Type B pancreatic cell (in vitro differentiated cells): ENCODE results near the gene ATP6V0E1. TPM values are rescaled to one million over a fixed set of nuclear protein-coding genes. Genes with fewer than 3 reads are reported as not detected.
A peak's percentile ranks its signal among the peaks of the same experiment; 100 is the strongest.

Experiments used
- DNase-seq: peaks from one replicate; pipeline ENCODE4 v3.0.0; 2021; ENCODE audit warnings: mixed read lengths; ENCODE audit not compliant: unreplicated experiment; ENCODE audit errors: extremely low spot score
- H3K27ac Mint-ChIP-seq: 2 replicates; pipeline ENCODE4 v1.8.0; 2021; ENCODE audit warnings: mild to moderate bottlenecking, mixed read lengths
- H3K27me3 Mint-ChIP-seq: 2 replicates; pipeline ENCODE4 v1.8.0; 2021; ENCODE audit warnings: mixed read lengths
- H3K36me3 Mint-ChIP-seq: 2 replicates; pipeline ENCODE4 v1.8.0; 2021; ENCODE audit warnings: mixed read lengths
- H3K4me1 Mint-ChIP-seq: one replicate; pipeline ENCODE4 v1.8.0; 2021; ENCODE audit warnings: mixed read lengths; ENCODE audit not compliant: unreplicated experiment
- H3K4me3 Mint-ChIP-seq: 2 replicates; pipeline ENCODE4 v1.8.0; 2021; ENCODE audit warnings: mild to moderate bottlenecking, mixed read lengths
- H3K9me3 Mint-ChIP-seq: 2 replicates; pipeline ENCODE4 v1.8.0; 2021; ENCODE audit warnings: mixed read lengths
- total RNA-seq: library from RNA; stranded (reverse); gene quantifications from 2 replicates; pipeline ENCODE4 v1.2.1, GENCODE V29; 2021; ENCODE audit warnings: low replicate concordance
- TF ChIP-seq, protein P1 (sequence below): fragments of 200-600 bp; sonication (generic); conservative IDR thresholded peaks from 2 replicates; pipeline ENCODE4 v1.5.0; 2021; ENCODE audit warnings: antibody characterized with exemption, mild to moderate bottlenecking

ATP6V0E1 gene
- total RNA-seq, 1 donor from 2014 or later, result 141 TPM

DNA sequence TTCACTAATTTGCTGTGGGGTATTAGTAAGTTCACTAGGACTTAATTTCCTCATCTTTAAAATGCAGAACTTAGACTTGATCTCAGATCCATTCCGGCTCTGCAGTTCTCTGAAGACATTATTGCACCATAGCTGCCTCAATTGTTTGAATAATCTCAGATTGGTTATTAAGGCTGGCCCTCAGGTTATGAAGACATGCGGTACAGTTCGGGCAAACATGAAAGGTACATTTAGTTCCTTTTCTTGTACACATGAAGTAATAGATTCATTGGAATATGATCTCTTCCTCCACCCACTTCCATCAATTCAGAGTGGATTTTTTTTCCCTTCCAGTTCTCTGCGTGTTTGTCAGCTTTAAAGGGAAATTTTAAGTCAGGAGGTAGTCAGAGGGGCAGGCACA is 28.0 kb downstream of the ATP6V0E1 start:
- peaks cover 25% of the 10 kb centered on the region for H3K4me1 Mint-ChIP-seq
- no peak overlapping the region for H3K4me3 Mint-ChIP-seq
- H3K36me3 Mint-ChIP-seq, result peaks cover 12% of the 10 kb centered on the region
- H3K27me3 Mint-ChIP-seq, result no peaks in the 10 kb centered on the region
- H3K9me3 Mint-ChIP-seq, result no peaks in the 10 kb centered on the region
- no peak overlapping the region for H3K27ac Mint-ChIP-seq
- TF ChIP-seq, protein P1, sequence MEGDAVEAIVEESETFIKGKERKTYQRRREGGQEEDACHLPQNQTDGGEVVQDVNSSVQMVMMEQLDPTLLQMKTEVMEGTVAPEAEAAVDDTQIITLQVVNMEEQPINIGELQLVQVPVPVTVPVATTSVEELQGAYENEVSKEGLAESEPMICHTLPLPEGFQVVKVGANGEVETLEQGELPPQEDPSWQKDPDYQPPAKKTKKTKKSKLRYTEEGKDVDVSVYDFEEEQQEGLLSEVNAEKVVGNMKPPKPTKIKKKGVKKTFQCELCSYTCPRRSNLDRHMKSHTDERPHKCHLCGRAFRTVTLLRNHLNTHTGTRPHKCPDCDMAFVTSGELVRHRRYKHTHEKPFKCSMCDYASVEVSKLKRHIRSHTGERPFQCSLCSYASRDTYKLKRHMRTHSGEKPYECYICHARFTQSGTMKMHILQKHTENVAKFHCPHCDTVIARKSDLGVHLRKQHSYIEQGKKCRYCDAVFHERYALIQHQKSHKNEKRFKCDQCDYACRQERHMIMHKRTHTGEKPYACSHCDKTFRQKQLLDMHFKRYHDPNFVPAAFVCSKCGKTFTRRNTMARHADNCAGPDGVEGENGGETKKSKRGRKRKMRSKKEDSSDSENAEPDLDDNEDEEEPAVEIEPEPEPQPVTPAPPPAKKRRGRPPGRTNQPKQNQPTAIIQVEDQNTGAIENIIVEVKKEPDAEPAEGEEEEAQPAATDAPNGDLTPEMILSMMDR, result no peak
- no peak for DNase-seq

DNA sequence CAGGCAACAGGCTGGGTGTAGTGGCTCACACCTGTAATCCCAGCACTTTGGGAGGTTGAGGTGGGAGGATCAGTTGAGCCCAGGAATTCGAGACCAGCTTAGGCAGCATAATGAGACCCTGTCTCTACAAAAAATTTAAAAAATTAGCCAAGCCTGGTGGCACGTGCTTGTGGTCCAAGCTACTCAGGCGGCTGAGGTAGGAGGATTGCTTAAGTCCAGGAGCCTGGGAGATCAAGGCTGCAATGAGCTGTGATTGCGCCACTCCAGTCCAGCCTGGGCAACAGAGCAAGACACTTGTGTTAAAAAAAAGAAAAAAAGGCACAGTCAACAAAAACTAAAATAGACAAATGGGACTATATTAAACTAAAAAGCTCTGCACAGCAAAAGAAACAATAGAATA is 29.3 kb downstream of the ATP6V0E1 start:
- peaks cover 23% of the 10 kb centered on the region for H3K4me1 Mint-ChIP-seq
- DNase-seq, result no peak
- H3K9me3 Mint-ChIP-seq, result no peaks in the 10 kb centered on the region
- H3K36me3 Mint-ChIP-seq, result peaks cover 13% of the 10 kb centered on the region
- H3K27ac Mint-ChIP-seq, result no peak overlapping the region
- no peak overlapping the region for H3K4me3 Mint-ChIP-seq
- TF ChIP-seq, protein P1, result no peak
- H3K27me3 Mint-ChIP-seq, result no peaks in the 10 kb centered on the region

DNA sequence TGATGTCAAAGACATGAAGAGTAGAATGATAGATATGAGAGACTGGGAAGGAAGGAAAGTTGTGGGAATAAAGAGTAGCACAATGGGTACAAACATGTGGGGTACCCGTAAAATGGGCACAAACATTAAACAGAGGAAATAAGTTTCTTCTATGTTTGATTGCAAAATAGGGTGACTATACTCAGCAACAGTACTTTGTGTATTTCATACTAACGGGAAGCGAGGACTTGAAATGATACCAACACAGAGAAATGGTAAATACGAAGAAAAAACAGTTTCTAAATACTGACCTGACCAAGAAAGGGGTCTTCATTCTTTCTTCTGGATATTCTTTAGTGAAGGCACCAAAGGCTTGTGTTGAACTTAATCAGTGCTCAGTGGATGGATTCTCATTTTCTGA is 31.1 kb downstream of the ATP6V0E1 start:
- DNase-seq, result no peak
- H3K4me1 Mint-ChIP-seq, result peaks cover 23% of the 10 kb centered on the region
- no peak overlapping the region for H3K4me3 Mint-ChIP-seq
- H3K9me3 Mint-ChIP-seq, result no peaks in the 10 kb centered on the region
- no peaks in the 10 kb centered on the region for H3K27me3 Mint-ChIP-seq
- H3K36me3 Mint-ChIP-seq, result peaks cover 19% of the 10 kb centered on the region
- no peak overlapping the region for H3K27ac Mint-ChIP-seq
- TF ChIP-seq, protein P1, result no peak

DNA sequence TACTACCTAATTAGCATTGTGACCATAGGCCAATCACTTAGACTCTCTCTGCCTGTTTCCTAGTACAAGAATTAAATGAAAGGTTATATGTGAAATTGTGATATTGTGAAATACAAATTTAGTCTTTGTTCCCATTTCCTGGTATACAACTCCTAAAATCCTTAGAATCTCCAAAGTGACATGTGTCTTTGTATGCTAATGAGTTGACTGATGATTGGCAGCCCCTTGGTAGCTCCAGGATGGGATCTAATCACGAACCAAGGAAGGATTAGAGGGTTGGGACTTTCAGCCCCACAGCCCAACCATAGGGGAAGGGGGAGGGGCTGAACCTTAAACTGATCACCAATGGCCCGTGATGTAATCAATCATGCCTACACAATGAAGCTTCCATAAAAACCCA is 31.6 kb downstream of the ATP6V0E1 start:
- DNase-seq, result no peak
- no peaks in the 10 kb centered on the region for H3K27me3 Mint-ChIP-seq
- TF ChIP-seq, protein P1, result no peak
- peaks cover 20% of the 10 kb centered on the region for H3K36me3 Mint-ChIP-seq
- peaks cover 18% of the 10 kb centered on the region for H3K4me1 Mint-ChIP-seq
- H3K4me3 Mint-ChIP-seq, result no peak overlapping the region
- no peak overlapping the region for H3K27ac Mint-ChIP-seq
- H3K9me3 Mint-ChIP-seq, result no peaks in the 10 kb centered on the region

DNA sequence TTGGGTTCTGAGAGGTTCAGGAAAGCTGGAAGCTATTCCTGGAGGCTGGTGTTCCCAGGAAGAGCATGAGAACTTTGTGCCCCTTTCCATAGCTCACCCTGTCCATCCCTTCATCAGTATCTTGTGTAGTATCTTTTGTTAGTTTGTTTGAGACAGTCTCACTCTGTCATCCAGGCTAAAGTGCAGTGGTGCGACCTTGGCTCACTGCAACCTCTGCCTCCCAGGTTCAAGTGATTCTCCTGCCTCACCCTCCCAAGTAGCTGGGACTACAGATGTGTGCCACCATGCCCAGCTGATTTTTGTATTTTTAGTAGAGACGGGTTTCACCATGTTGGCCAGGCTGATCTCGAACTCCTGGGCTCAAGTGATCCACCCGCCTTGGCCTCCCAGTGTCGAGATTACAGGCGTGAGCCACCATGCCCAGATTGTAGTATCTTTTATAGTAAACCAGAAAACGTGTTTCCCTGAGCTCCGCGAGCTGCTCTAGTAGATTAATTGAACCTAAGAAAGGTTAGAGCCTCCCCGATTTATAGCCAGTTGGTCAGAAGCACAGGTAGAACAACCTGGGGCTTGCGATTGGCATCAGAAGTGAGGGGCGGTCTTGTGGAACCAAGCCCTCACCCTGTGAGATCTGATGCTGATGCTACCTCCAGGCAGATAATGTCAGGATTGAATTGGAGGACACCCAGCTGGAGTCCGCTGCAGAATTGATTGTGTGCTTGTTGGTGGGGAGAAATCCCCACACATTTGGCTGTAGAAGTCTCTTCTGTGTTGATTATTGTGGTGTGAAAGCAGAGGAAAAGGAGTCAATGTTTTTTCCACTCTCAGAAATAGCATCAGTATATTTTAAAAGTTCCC is 32.3 kb downstream of the ATP6V0E1 start:
- H3K27me3 Mint-ChIP-seq, result no peaks in the 10 kb centered on the region
- H3K9me3 Mint-ChIP-seq, result no peaks in the 10 kb centered on the region
- H3K4me1 Mint-ChIP-seq, result peaks cover 13% of the 10 kb centered on the region
- peaks cover 20% of the 10 kb centered on the region for H3K36me3 Mint-ChIP-seq
- TF ChIP-seq, protein P1, result no peak
- H3K27ac Mint-ChIP-seq, result peak overlapping the region; percentile 8
- DNase-seq, result no peak
- no peak overlapping the region for H3K4me3 Mint-ChIP-seq
